Cardiac muscle cell (in vitro differentiated cells and primary cell): Measurements from ENCODE around the gene ROR2. TPM values are rescaled to one million over a fixed set of nuclear protein-coding genes. Genes with fewer than 3 reads are reported as not detected.

Source experiments
- DNase-seq, 2 donors: peaks; one replicate each; pipeline versions ENCODE4 v3.0.0 to v3.0.0-alpha.2; 2010 to 2017; ENCODE audit warnings: low read depth in 1 of 2, low spot score in 1 of 2
- H3K27ac ChIP-seq: fragments of 200-600 bp; sonication (generic); 2 replicates; pipeline ENCODE4 v1.5.1; 2016
- H3K27me3 ChIP-seq: fragments of 200-600 bp; sonication (generic); 2 replicates; pipeline ENCODE4 v1.6.0; 2016; ENCODE audit warnings: control low read depth
- H3K36me3 ChIP-seq: fragments of 200-600 bp; sonication (generic); 2 replicates; pipeline ENCODE4 v1.5.1; 2016; ENCODE audit warnings: control low read depth
- H3K4me1 ChIP-seq: fragments of 200-600 bp; sonication (generic); 2 replicates; pipeline ENCODE4 v1.8.1; 2017; ENCODE audit warnings: low read depth, mild to moderate bottlenecking, mixed run types
- H3K4me3 ChIP-seq: fragments of 200-600 bp; sonication (generic); 2 replicates; pipeline ENCODE4 v1.5.1; 2016; ENCODE audit warnings: mild to moderate bottlenecking
- H3K9me3 ChIP-seq: fragments of 200-600 bp; sonication (generic); 2 replicates; pipeline ENCODE4 v1.5.1; 2017; ENCODE audit warnings: low read depth, mild to moderate bottlenecking, control low read depth
- polyA plus RNA-seq: library from polyadenylated mRNA; unstranded; fragments of >200 nt; fragmentation: Nextera tagmentation; extraction: Ambion mirVana; gene quantifications from 2 replicates; pipeline ENCODE4 v1.2.1, GENCODE V29; 2016
- total RNA-seq: library from RNA; depleted of rRNA; stranded (reverse); fragments of >200 nt; gene quantifications from 2 replicates; pipeline ENCODE4 v1.2.3, GENCODE V29; 2016
- TF ChIP-seq, protein P1 (sequence below): IDR thresholded peaks from 2 replicates; pipeline ENCODE4 v1.5.1; 2012; ENCODE audit warnings: low read depth, mild to moderate bottlenecking, low read length

Gene ROR2
- total and polyA plus RNA-seq, 2 experiments from 2014 or later = 21.5 to 38.6 TPM

DNA sequence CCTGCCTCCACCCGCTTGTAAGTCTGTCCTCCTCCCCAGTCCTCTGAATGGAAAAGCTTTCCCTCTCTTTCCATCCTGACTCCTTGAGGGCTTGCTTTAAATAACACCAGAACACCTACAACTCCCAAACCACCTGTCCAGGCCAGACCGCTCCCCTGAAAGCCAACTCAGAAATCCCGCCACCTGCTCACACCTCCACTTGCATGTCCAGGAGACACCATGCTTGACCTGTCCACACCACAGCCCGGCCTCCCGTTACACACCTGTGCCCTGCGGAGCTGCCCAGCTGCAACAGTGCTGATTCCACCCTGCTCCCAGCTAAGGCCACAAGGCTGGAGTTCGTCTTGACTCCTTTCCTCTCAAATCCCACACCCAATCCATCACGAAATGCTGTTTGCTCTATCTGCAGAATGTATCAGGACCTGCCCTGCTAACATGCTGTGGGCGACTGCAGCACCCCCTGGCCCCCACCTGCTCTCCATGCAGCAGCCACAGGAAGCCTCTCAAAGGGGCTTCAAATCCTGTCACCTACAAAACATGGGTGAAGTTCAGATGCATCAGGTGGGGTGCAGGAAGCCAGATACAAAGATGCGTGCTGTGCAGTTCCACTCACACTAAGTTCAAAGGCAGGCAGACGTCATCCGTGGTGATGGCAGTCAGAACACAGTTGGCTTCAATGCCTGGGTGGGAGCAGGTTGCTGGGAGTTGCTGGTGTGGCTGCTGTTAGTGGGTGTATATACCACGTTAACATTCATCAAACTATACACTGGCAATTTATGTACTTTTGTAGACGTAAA lies 166.0 kb downstream of the ROR2 start:
- Histone ChIP-seq H3K9me3 (no peaks in the 10 kb centered on the region), H3K4me1 (peaks cover 2% of the 10 kb centered on the region), H3K36me3 (no peaks in the 10 kb centered on the region), H3K4me3 (no peak overlapping the region), H3K27ac (no peak overlapping the region), H3K27me3 (no peaks in the 10 kb centered on the region)
- DNase-seq = no peak
- TF ChIP-seq, protein P1, sequence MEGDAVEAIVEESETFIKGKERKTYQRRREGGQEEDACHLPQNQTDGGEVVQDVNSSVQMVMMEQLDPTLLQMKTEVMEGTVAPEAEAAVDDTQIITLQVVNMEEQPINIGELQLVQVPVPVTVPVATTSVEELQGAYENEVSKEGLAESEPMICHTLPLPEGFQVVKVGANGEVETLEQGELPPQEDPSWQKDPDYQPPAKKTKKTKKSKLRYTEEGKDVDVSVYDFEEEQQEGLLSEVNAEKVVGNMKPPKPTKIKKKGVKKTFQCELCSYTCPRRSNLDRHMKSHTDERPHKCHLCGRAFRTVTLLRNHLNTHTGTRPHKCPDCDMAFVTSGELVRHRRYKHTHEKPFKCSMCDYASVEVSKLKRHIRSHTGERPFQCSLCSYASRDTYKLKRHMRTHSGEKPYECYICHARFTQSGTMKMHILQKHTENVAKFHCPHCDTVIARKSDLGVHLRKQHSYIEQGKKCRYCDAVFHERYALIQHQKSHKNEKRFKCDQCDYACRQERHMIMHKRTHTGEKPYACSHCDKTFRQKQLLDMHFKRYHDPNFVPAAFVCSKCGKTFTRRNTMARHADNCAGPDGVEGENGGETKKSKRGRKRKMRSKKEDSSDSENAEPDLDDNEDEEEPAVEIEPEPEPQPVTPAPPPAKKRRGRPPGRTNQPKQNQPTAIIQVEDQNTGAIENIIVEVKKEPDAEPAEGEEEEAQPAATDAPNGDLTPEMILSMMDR = no peak

DNA sequence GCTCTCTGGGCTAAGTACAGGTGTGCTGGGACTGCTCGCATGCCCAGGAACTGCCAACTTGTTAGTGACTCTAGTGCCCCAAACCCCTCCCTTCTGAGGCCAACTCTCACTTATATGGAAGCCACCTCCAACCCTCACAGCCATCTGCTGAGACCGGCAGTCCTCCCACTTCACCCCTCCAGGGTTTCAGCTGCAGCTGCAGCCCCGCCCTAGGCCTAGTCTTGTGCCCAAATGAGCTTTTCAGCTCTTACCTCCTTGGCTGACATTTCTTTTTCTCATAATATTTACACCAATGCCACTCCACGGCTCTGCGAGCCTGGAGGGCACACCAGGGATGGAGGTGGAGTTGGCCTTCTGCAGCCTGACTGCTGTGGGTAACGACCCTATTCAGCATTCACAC lies 166.6 kb downstream of the ROR2 start:
- Histone ChIP-seq H3K4me1 (peaks cover 2% of the 10 kb centered on the region), H3K9me3 (no peaks in the 10 kb centered on the region), H3K36me3 (no peaks in the 10 kb centered on the region), H3K27me3 (no peaks in the 10 kb centered on the region), H3K4me3 (no peak overlapping the region), H3K27ac (no peak overlapping the region)
- DNase-seq = no peak
- TF ChIP-seq, protein P1 = no peak

DNA sequence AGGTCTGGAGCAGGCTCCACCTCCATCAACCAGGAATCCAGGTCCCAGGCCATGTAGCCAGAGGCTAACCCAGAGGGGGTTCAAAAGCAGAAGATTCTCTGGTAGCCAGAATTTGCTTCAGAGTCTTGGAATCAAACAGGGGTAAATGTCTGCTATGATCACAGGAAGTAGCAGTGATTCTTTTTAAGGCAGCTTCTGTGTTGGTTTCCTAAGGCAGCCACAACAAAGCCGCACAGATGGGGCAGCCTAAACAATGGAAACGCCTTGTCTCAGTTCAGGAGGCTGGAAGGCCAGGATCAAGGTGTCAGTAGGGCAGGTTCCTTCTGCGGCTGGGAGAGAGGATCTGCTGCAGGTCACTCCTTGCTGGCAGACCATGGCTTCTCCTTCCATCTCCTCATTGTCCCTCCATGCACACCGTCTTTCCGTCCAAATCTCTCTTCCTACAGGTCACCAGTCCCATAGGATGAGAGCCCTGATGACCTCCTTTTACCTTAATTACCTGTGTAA lies 167.3 kb downstream of the ROR2 start:
- Histone ChIP-seq H3K27ac (no peak overlapping the region), H3K4me3 (no peak overlapping the region), H3K36me3 (no peaks in the 10 kb centered on the region), H3K9me3 (no peaks in the 10 kb centered on the region), H3K4me1 (peaks cover 2% of the 10 kb centered on the region), H3K27me3 (no peaks in the 10 kb centered on the region)
- DNase-seq = no peak
- TF ChIP-seq, protein P1 = no peak

DNA sequence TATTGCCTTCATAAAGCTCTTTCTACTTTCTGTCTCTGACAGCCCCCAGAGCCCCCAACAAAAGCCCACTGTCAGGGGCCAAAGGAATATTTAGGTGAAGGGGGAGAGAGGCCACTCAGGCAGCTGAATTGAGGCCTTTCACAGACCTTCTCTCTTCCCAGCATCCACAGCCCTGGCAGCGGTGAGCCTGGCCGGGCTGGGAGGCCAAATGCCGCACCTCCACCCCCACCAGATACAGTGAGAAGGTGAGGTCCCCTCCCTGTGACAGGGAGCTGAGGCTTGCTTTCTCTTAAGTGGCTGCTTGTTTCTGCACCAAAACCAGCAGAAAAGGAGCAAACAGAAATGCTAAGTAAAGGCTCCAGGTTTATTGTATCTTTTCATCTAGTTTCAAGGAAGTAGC lies 168.1 kb downstream of the ROR2 start:
- H3K36me3 ChIP-seq = no peaks in the 10 kb centered on the region
- peak overlapping the region; percentile 36 for H3K27ac ChIP-seq
- no peaks in the 10 kb centered on the region for H3K27me3 ChIP-seq
- H3K9me3 ChIP-seq = no peaks in the 10 kb centered on the region
- H3K4me3 ChIP-seq = no peak overlapping the region
- H3K4me1 ChIP-seq = peaks cover 2% of the 10 kb centered on the region
- DNase-seq = no peak
- TF ChIP-seq, protein P1 = no peak

DNA sequence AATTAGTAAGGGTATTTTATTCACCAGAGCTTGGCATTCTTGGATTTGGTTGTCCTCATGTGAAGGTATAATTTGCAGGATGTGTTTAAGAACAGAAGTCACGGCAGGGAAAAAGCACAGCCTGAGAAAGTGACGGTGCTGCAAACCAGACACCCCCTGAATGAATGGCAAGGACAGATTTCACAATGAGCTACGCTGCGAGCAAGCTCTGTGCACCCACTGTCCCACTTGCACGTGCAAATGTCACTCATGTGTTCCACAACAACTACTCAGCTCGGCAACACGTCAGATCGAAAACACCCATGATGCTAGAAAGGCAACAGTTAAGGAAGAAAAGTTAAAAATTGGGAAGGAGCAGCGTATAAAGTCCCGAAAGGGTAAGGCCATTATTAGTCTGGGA lies 168.9 kb downstream of the ROR2 start:
- H3K4me1 ChIP-seq = peaks cover 2% of the 10 kb centered on the region
- H3K27ac ChIP-seq = peak overlapping the region; percentile 56
- H3K9me3 ChIP-seq = no peaks in the 10 kb centered on the region
- DNase-seq = no peak
- TF ChIP-seq, protein P1 = no peak
- no peaks in the 10 kb centered on the region for H3K36me3 ChIP-seq
- H3K27me3 ChIP-seq = no peaks in the 10 kb centered on the region
- H3K4me3 ChIP-seq = no peak overlapping the region
